Endometrial microvascular endothelial cells (primary cell): ENCODE data around the gene ABCA4. TPM values are rescaled to one million over a fixed set of nuclear protein-coding genes. Genes with fewer than 3 reads are reported as not detected.

Experiments used
- in situ Hi-C: cut with HindIII; loops from 2 replicates; pipeline ENCODE4 v1.10.0; 2017; ENCODE audit warnings: low sequenced_read_pairs, low pct_unique_long_range_greater_than_20kb; ENCODE audit errors: inconsistent ontology term
- total RNA-seq: library from RNA; depleted of rRNA; stranded (reverse); fragments of >200 nt; gene quantifications from one replicate; pipeline ENCODE4 v1.2.3, GENCODE V29; 2015; ENCODE audit errors: inconsistent ontology term

Gene ABCA4
- total RNA-seq, 1 donor from 2014 or later, result 0.09 TPM

GRCh38 chr1:94109478-94109877, 11.5 kb downstream of the ABCA4 start:
- in situ Hi-C loops, result no loop called here

GRCh38 chr1:94107141-94107540, 13.8 kb downstream of the ABCA4 start:
- in situ Hi-C loops, result no loop called here

- in situ Hi-C loops, result no loop called here
These were observed 14.2 kb downstream of the ABCA4 start for GRCh38 chr1:94106716-94107115.

- in situ Hi-C loops, result no loop called here
These were observed 14.9 kb downstream of the ABCA4 start for GRCh38 chr1:94105957-94106529.

- in situ Hi-C loops, result no loop called here
These were observed 15.4 kb downstream of the ABCA4 start for GRCh38 chr1:94105581-94105952.

GRCh38 chr1:94104776-94105580, 16.0 kb downstream of the ABCA4 start:
- in situ Hi-C loops, result no loop called here

- in situ Hi-C loops, result no loop called here
These were observed 16.7 kb downstream of the ABCA4 start for GRCh38 chr1:94104127-94104684.

- in situ Hi-C loops, result no loop called here
These were observed 17.3 kb downstream of the ABCA4 start for GRCh38 chr1:94103608-94104007.

GRCh38 chr1:94101613-94102525, 19.1 kb downstream of the ABCA4 start:
- in situ Hi-C loops, result no loop called here

GRCh38 chr1:94100785-94101612, 19.9 kb downstream of the ABCA4 start:
- in situ Hi-C loops, result no loop called here

GRCh38 chr1:94100129-94100784, 20.7 kb downstream of the ABCA4 start:
- in situ Hi-C loops, result no loop called here

- in situ Hi-C loops, result no loop called here
These were observed 21.6 kb downstream of the ABCA4 start for GRCh38 chr1:94099303-94099702.

- in situ Hi-C loops, result no loop called here
These were observed 22.3 kb downstream of the ABCA4 start for GRCh38 chr1:94098585-94099111.

- in situ Hi-C loops, result no loop called here
These were observed 24.0 kb downstream of the ABCA4 start for GRCh38 chr1:94096797-94097549.

- in situ Hi-C loops, result no loop called here
These were observed 25.0 kb downstream of the ABCA4 start for GRCh38 chr1:94095744-94096469.

- in situ Hi-C loops, result no loop called here
These were observed 25.8 kb downstream of the ABCA4 start for GRCh38 chr1:94095112-94095637.
